Measurements from ENCODE around the gene GORASP1. TPM values are rescaled to one million over a fixed set of nuclear protein-coding genes. Genes with fewer than 3 reads are reported as not detected.

GORASP1 gene
- total and polyA plus RNA-seq, 2 experiments from 2014 or later = 10.3 to 38.3 TPM

GRCh38 chr3:39124876-39125840 lies 17.7 kb upstream of the GORASP1 start (continued):
- TF ChIP-seq JUNB (IDR thresholded peaks at IDR 0.05; ENCODE audit: unreplicated experiment) = no peak

- no peak overlapping the region for H3K4me3 Mint-ChIP-seq
- H3K36me3 ChIP-seq (ENCODE audit: insufficient read depth) = no peaks in the 10 kb centered on the region
- TF ChIP-seq CTCF (conservative IDR thresholded peaks at IDR 0.05; ENCODE audit: low read depth in 2 of 2) (no peak), NANOG (IDR thresholded peaks at IDR 0.05; ENCODE audit: borderline replicate concordance) (no peak), STAT1 (IDR thresholded peaks at IDR 0.05; ENCODE audit: unreplicated experiment) (no peak), REST (IDR thresholded peaks at IDR 0.05; ENCODE audit: unreplicated experiment) (no peak), EZH2 (IDR thresholded peaks at IDR 0.05; ENCODE audit: low read depth, unreplicated experiment) (no peak), ZNF462 (CRISPR knock-in tag; IDR thresholded peaks at IDR 0.05) (no peak), EZH2phosphoT487 (IDR thresholded peaks at IDR 0.05; ENCODE audit: unreplicated experiment) (no peak), ZNF114 (CRISPR knock-in tag; IDR thresholded peaks at IDR 0.05) (no peak), CREB1 (CRISPR knock-in tag; IDR thresholded peaks at IDR 0.05; ENCODE audit: low read depth) (no peak), JUNB (IDR thresholded peaks at IDR 0.05; ENCODE audit: unreplicated experiment) (no peak), ZNF331 (CRISPR knock-in tag; IDR thresholded peaks at IDR 0.05; ENCODE audit: low read depth) (no peak), POLR2AphosphoS5 (IDR thresholded peaks at IDR 0.05; ENCODE audit: low read depth) (no peak)
These were observed 15.4 kb upstream of the GORASP1 start for GRCh38 chr3:39122813-39123212.

More at GRCh38 chr3:39122813-39123212, 15.4 kb upstream of the GORASP1 start:
- H3K9me2 ChIP-seq (ENCODE audit: insufficient read depth) = no peaks in the 10 kb centered on the region
- no peaks in the 10 kb centered on the region for H4K20me1 ChIP-seq (replicated peaks; ENCODE audit: insufficient read depth)
- H3K27ac Mint-ChIP-seq = no peak overlapping the region
- no peaks in the 10 kb centered on the region for H3K79me2 ChIP-seq (replicated peaks; ENCODE audit: insufficient read depth)
- ATAC-seq = no peak
- peaks cover 6% of the 10 kb centered on the region; the same call in 2 of the 3 replicates for H3K4me1 Mint-ChIP-seq
- no peaks in the 10 kb centered on the region for H3F3A ChIP-seq (replicated peaks; ENCODE audit: low read depth)
- H3K4me3 ChIP-seq = no peak overlapping the region
- no peaks in the 10 kb centered on the region for H3K27me3 ChIP-seq (ENCODE audit: insufficient read depth)
- no peaks in the 10 kb centered on the region for H3K4me1 ChIP-seq (ENCODE audit: insufficient read depth)
- H3K4me2 ChIP-seq = no peak overlapping the region
- no peaks in the 10 kb centered on the region for H3K9me3 Mint-ChIP-seq
- no peak for DNase-seq (ENCODE audit: low spot score)
- H3K27me3 Mint-ChIP-seq (ENCODE audit: insufficient read depth, low read depth, poor library complexity) = peaks cover 3% of the 10 kb centered on the region
- no peak overlapping the region for H2AFZ ChIP-seq
- no peak overlapping the region for H3K27ac ChIP-seq (ENCODE audit: low read depth)
- H3K36me3 Mint-ChIP-seq (ENCODE audit: low read depth) = no peaks in the 10 kb centered on the region; the same call in 2 of the 3 replicates
